GM13977 (cell line): ENCODE results near the gene TMEM175.

ENCODE experiments used
- DNase-seq: peaks from one replicate; pipeline ENCODE4 v3.0.0; 2012; ENCODE audit warnings: low spot score
- in situ Hi-C: fragments of 300-500 bp; cut with MboI; formaldehyde crosslinking; loops from one replicate; pipeline ENCODE4 v1.12.0; 2022; ENCODE audit warnings: low sequenced_read_pairs, low pct_unique_long_range_greater_than_20kb, mixed read lengths, inconsistent platforms; ENCODE audit not compliant: unreplicated experiment
- TF ChIP-seq, protein P1 (sequence below): IDR thresholded peaks from 2 replicates; pipeline ENCODE4 v1.5.1; 2012; ENCODE audit warnings: mild to moderate bottlenecking, control low read depth; ENCODE audit not compliant: insufficient read depth; ENCODE audit errors: extremely low read depth, missing control alignments

TMEM175 gene

DNA sequence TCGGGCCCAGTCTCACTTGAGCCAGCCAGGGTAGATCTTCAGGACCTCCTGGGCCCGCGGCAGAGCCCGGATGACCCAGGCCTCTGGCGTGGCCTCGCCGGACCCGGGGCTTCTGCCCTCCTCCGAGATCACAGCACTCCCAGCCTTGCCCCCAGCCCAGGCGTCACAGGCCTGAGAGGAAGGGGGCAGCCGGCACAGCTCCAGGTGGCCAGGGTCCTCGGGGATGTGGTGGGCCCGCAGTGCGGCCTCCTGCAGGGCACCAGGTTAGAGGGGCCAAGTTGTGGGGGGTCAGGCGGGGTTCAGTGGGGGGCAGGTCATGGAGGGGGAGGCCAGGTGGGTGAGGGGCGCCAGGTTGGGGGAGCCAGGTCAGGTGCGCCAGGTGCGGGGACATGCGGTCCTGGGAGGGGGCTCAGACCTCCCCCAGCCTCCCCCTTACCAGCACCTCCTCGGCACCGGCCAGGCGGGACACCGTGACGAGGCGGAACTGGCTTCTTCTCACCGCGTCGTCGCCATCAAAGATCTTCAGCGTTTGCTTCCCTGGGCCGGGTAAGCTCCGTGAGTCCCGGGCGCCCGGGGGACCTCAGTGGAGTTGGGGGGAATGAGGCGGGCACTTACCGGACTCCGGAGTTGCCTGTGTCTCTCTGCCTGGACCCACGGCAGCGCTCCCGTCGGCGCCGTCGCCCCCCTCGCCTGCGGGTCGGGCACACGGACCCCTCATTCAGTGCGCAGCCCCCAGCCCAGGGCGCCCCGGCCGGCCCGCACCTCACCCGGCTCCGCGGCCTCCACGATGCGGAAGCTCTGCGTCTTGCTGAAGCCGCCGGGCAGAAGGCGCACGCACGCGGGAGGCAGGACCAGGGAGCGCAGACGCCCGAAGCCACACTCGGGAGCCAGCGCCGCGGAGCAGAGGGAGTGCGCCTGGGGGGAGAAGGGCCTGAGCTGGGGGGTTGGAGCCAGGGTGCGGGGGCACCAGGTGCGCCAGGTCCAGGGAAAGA lies 35.1 kb downstream of the TMEM175 start:
- no peak for DNase-seq
- TF ChIP-seq, protein P1, sequence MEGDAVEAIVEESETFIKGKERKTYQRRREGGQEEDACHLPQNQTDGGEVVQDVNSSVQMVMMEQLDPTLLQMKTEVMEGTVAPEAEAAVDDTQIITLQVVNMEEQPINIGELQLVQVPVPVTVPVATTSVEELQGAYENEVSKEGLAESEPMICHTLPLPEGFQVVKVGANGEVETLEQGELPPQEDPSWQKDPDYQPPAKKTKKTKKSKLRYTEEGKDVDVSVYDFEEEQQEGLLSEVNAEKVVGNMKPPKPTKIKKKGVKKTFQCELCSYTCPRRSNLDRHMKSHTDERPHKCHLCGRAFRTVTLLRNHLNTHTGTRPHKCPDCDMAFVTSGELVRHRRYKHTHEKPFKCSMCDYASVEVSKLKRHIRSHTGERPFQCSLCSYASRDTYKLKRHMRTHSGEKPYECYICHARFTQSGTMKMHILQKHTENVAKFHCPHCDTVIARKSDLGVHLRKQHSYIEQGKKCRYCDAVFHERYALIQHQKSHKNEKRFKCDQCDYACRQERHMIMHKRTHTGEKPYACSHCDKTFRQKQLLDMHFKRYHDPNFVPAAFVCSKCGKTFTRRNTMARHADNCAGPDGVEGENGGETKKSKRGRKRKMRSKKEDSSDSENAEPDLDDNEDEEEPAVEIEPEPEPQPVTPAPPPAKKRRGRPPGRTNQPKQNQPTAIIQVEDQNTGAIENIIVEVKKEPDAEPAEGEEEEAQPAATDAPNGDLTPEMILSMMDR: no peak
- in situ Hi-C loops: no loop called here

DNA sequence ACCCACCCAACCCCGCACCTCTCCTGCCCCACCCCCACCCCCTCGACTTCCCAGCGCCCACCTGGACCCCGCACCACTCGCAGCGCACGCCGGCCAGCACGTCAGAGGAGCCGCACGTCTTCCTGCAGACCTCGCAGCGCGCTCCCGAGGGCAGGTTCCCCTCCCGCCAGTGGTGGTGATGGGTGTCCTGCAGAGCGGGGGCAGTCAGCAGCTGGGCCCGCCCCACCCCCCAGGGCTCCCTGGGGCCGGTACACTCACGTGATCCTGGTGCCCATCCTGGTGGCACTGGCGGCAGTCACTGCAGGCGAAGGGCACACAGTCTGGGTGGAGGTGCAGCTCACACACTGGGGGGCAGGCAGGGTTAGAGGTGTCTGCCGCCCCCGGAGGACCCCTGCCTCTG lies 36.0 kb downstream of the TMEM175 start:
- in situ Hi-C loops: no loop called here
- TF ChIP-seq, protein P1: no peak
- no peak for DNase-seq

DNA sequence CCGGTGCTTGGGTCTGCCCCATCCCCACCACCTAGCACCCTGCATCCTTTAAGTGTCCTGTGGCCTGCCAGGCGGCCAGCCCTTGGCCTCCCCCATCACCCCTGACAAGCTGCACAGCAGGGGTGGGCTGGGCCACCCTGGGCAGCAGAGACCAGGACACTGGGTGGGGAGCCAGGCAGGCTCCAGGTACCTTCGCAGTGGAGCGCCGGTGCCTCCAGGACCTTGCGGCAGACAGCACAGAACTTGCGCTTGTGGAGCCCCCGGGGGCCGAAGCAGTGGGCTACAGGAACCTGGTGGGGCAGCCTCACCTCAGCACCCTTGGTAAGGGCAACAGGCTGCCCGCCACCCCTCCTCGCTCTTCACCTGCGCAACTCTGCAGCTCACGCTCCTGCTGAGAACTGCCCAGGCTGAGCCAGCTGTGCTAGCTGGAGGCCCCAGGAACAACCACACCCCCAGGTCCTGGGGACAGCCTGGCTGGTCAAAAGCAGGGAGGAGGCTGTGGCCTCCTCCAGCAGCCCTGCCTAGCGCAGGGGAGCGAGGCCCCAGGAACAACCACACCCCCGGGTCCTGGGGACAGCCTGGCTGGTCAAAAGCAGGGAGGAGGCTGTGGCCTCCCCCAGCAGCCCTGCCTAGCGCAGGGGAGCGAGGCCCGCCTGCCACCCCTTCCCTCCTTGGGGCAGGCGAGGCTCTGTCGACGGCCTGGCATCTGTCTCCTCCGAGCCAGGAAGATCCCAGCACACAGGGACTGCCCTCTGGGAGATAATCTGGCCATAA lies 36.5 kb downstream of the TMEM175 start:
- DNase-seq: no peak
- in situ Hi-C loops: no loop called here
- TF ChIP-seq, protein P1: no peak

DNA sequence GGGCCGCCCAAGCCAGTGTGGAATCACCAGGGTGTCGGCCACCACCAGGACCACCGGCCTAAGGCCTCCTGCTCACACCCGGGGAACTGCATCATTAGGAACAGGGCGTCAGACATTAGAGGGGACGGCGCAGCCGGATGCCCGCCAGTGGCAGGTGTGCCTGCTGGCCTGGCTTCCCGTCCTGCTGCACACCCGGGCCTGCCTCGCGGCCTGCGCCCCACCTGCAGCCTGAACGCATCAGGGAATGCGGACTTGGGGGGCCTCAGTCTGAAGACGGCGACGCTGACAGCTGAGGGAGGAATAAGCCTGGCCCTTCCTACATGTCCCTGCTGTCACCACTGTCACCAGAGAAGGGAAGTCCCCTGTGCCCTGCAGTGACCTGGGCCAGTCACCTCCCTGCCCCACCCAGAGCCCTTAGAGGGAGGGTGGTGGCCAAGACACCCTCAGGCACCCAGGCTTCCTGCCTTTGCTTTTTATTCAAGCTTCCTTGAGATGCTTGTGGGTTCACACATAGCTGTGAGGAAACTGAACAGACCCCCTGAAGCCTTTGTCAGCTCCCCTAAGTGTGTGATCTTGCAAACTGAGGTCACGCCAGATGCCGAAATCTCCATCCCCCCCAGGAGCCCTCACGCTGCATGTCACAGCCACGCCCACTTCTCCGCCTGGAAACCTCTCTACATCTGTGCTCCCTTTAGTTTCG lies 37.9 kb downstream of the TMEM175 start:
- in situ Hi-C loops: no loop called here
- TF ChIP-seq, protein P1: no peak
- no peak for DNase-seq

DNA sequence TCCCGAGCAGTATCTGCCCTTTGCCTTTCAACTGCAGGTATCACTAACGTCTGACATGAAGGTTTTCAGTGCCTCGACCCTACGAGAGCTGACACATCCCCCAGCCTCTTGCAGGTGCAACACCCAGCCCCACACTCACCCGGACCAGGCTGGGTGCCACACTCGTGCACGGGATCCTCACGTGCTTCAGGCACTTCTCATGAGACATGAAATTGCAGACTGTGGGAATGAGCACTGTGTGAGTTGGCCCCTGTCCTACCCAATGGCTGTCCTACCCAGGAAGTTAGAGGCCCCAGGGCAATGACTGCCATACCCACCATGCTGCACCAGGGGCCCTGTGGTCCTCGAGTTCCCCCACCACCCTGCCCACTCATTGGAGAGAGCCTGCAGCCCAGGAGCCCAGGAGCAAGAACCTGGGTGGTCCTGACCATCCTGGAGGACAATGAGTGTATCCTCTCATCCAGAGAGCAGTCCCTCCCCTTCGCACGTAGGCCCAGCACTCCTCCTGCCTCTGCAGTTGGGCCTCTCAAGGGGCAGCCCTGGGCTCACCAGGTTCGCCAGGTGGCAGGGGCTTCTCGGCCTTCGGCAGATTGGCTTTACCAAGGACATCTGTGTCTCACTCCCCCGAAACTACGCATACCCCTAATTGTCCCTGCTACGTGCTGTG lies 38.7 kb downstream of the TMEM175 start:
- no peak for DNase-seq
- in situ Hi-C loops: no loop called here
- TF ChIP-seq, protein P1: no peak
